RWPE2 (cell line): ENCODE measurements around the gene CORO2A.

Experiments
- ATAC-seq: fragments of 200-7000 bp; cut with Tn5 transposase; 3 replicates; pipeline ENCODE4 v1.9.1; 2021; ENCODE audit warnings: low read depth
- DNase-seq: peaks from one replicate; pipeline ENCODE4 v3.0.0-alpha.2; 2020; ENCODE audit warnings: low spot score
- H3K27ac ChIP-seq: fragments of 450-650 bp; 2 replicates; pipeline ENCODE4 v1.5.1; 2017; ENCODE audit warnings: mild to moderate bottlenecking; ENCODE audit not compliant: poor library complexity, severe bottlenecking
- H3K27me3 ChIP-seq: fragments of 250-450 bp; sonication (Bioruptor Pico); 2 replicates; pipeline ENCODE4 v1.5.1; 2021; ENCODE audit warnings: mild to moderate bottlenecking, moderate library complexity; ENCODE audit not compliant: insufficient read depth, poor library complexity, severe bottlenecking
- H3K36me3 ChIP-seq: fragments of 250-450 bp; sonication (Bioruptor Pico); 2 replicates; pipeline ENCODE4 v1.5.1; 2020; ENCODE audit warnings: low read depth, mild to moderate bottlenecking, moderate library complexity
- H3K4me1 ChIP-seq: fragments of 250-450 bp; sonication (Bioruptor Pico); 2 replicates; pipeline ENCODE4 v1.5.1; 2021; ENCODE audit warnings: mild to moderate bottlenecking, moderate library complexity; ENCODE audit not compliant: insufficient read depth, poor library complexity, severe bottlenecking
- H3K4me3 ChIP-seq: fragments of 250-450 bp; sonication (Bioruptor Pico); 2 replicates; pipeline ENCODE4 v1.5.1; 2021; ENCODE audit warnings: mild to moderate bottlenecking, moderate library complexity; ENCODE audit not compliant: severe bottlenecking
- H3K9me3 ChIP-seq: fragments of 250-450 bp; sonication (Bioruptor Pico); 2 replicates; pipeline ENCODE4 v1.5.1; 2021; ENCODE audit warnings: mild to moderate bottlenecking, moderate library complexity; ENCODE audit not compliant: severe bottlenecking
- TF ChIP-seq, protein P1 (sequence below): fragments of 450-650 bp; IDR thresholded peaks from one replicate; pipeline ENCODE4 v1.5.1; 2017; ENCODE audit warnings: mild to moderate bottlenecking, moderate library complexity; ENCODE audit not compliant: poor library complexity, severe bottlenecking

The CORO2A gene, protein sequence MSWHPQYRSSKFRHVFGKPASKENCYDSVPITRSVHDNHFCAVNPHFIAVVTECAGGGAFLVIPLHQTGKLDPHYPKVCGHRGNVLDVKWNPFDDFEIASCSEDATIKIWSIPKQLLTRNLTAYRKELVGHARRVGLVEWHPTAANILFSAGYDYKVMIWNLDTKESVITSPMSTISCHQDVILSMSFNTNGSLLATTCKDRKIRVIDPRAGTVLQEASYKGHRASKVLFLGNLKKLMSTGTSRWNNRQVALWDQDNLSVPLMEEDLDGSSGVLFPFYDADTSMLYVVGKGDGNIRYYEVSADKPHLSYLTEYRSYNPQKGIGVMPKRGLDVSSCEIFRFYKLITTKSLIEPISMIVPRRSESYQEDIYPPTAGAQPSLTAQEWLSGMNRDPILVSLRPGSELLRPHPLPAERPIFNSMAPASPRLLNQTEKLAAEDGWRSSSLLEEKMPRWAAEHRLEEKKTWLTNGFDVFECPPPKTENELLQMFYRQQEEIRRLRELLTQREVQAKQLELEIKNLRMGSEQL

GRCh38 chr9:98192503-98193335 lies at the start of gene CORO2A:
Gene CORO2A (minus strand): TSS chr9:98192637. CDS start chr9:98157660, 34,977 bp downstream.
- ATAC-seq (peak; percentile 63), DNase-seq (peak; percentile 80)
- peak within 1 kb of the TSS; percentile 95 for H3K4me3 ChIP-seq
- H3K36me3 ChIP-seq = 0 out of 2 replicates have a peak, but pooled peaks cover 11% of the 10 kb centered on the region
- H3K27me3 ChIP-seq = no peaks in the 10 kb centered on the region
- peak within 1 kb of the TSS; percentile 64 for H3K27ac ChIP-seq
- TF ChIP-seq, protein P1, sequence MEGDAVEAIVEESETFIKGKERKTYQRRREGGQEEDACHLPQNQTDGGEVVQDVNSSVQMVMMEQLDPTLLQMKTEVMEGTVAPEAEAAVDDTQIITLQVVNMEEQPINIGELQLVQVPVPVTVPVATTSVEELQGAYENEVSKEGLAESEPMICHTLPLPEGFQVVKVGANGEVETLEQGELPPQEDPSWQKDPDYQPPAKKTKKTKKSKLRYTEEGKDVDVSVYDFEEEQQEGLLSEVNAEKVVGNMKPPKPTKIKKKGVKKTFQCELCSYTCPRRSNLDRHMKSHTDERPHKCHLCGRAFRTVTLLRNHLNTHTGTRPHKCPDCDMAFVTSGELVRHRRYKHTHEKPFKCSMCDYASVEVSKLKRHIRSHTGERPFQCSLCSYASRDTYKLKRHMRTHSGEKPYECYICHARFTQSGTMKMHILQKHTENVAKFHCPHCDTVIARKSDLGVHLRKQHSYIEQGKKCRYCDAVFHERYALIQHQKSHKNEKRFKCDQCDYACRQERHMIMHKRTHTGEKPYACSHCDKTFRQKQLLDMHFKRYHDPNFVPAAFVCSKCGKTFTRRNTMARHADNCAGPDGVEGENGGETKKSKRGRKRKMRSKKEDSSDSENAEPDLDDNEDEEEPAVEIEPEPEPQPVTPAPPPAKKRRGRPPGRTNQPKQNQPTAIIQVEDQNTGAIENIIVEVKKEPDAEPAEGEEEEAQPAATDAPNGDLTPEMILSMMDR = peak; percentile 70
- no peaks in the 10 kb centered on the region for H3K9me3 ChIP-seq
- peaks cover 16% of the 10 kb centered on the region for H3K4me1 ChIP-seq

DNA sequence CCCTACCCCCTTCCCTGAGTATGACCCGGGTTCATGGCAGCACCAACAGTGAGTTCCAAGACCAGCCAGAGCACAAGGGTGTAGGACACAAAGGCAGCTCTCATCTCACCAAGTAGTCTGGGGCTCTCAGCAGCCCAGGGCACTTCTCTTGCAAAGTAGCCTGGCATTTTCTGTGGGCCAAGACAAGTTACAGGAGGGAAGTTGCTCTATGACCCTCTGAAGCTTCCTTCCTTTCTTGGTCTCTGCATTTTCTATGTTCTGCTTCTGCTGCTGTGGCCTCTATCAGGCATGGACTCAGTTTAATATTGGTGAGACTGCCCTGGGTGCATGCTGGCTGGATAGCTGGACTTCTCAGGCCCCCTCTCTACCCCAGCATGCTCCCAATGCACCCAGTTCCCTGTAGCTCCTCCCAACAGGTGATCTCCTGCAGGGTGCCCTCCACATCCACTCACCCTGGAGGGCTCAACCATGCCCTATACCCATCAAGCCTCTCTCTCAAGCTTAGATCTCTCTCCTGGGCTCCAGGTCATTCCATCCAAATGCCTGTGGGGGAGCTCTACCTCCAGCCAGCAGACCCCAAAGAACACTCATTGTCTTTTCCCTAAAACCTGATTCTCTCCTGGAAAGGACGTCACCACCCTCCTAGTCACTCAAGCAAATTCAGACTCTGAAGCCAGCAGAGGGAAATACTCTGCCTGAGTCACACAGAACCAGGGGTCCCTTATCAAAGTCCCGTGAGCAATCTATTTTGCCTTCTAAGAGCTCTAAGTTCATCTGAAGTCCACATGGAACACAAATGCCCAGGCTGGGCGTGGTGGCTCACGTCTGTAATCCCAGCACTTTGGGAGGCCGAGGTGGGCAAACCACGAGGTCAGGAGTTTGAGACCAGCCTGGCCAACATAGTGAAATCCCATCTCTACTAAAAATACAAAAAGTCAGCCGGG lies 49.2 kb upstream of the CORO2A start:
- Histone ChIP-seq H3K27me3 (no peaks in the 10 kb centered on the region), H3K4me3 (no peak overlapping the region), H3K4me1 (peaks cover 31% of the 10 kb centered on the region), H3K27ac (peak overlapping the region; percentile 0), H3K9me3 (no peaks in the 10 kb centered on the region), H3K36me3 (peaks cover 97% of the 10 kb centered on the region)
- no peak for DNase-seq
- no peak; the same call in 2 of the 3 replicates for ATAC-seq
- TF ChIP-seq, protein P1 = no peak

DNA sequence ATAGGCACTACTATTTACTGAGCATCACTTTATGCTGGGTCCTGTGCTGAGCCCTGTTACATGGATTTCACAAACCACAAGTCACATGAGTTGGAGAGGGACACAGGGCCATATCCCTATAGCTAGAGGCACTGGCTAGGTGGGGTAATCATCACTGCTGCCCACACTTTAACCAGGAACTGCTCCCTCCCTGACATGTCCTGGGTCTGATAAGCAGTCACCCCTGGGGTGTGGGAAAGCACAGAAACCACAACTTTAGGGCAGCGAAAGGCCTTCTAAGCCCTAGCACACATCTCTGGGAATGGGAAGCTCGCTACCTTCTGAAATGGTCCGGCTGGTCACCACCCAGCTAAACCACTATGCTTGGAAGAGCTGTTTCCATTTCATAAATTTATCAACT lies 48.0 kb upstream of the CORO2A start:
- no peaks in the 10 kb centered on the region for H3K27me3 ChIP-seq
- DNase-seq (no peak), ATAC-seq (no peak)
- TF ChIP-seq, protein P1 = no peak
- peaks cover 97% of the 10 kb centered on the region for H3K36me3 ChIP-seq
- no peak overlapping the region for H3K27ac ChIP-seq
- no peaks in the 10 kb centered on the region for H3K9me3 ChIP-seq
- peaks cover 19% of the 10 kb centered on the region for H3K4me1 ChIP-seq
- no peak overlapping the region for H3K4me3 ChIP-seq

- Histone ChIP-seq H3K27me3 (no peaks in the 10 kb centered on the region), H3K4me3 (no peak overlapping the region), H3K36me3 (peaks cover 98% of the 10 kb centered on the region), H3K27ac (peak overlapping the region; percentile 6), H3K4me1 (peaks cover 8% of the 10 kb centered on the region), H3K9me3 (no peaks in the 10 kb centered on the region)
- DNase-seq = no peak
- TF ChIP-seq, protein P1 = no peak
- no peak for ATAC-seq
Observed at GRCh38 chr9:98236901-98237487, 44.6 kb upstream of the CORO2A start.
